ENCODE measurements around the gene SUB1. TPM values are rescaled to one million over a fixed set of nuclear protein-coding genes. Genes with fewer than 3 reads are reported as not detected.
A peak's percentile ranks its signal among the peaks of the same experiment; 100 is the strongest.

Gene SUB1
- total RNA-seq, 1 donor from 2014 or later, result 235 TPM

DNA sequence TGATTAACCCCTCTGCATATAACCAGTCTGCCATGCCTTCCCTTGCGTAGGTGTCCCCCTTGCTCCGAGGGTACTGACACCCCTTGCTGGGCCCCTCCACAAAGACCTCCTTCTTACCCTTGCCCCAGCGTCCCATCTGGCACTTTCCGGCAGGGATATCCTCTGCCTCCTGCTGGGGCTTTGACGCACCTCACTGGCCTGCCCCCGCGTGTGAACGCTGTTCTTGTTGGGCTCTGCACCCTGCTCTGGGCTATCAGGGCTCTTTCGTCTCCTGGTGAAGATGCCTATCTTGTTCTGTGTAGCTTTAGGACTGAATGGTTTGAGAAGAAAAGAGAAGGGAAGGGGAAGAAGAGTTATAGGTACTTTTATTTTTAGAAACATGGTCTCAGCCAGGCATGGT lies 53.0 kb downstream of the SUB1 start:
- DNase-seq (ENCODE audit: low read depth) (no peak), FAIRE-seq (no peak)
- no peak for TF ChIP-seq EZH2 (IDR thresholded peaks at IDR 0.05; ENCODE audit: insufficient read depth, low read length)
- TF ChIP-seq, protein P1, sequence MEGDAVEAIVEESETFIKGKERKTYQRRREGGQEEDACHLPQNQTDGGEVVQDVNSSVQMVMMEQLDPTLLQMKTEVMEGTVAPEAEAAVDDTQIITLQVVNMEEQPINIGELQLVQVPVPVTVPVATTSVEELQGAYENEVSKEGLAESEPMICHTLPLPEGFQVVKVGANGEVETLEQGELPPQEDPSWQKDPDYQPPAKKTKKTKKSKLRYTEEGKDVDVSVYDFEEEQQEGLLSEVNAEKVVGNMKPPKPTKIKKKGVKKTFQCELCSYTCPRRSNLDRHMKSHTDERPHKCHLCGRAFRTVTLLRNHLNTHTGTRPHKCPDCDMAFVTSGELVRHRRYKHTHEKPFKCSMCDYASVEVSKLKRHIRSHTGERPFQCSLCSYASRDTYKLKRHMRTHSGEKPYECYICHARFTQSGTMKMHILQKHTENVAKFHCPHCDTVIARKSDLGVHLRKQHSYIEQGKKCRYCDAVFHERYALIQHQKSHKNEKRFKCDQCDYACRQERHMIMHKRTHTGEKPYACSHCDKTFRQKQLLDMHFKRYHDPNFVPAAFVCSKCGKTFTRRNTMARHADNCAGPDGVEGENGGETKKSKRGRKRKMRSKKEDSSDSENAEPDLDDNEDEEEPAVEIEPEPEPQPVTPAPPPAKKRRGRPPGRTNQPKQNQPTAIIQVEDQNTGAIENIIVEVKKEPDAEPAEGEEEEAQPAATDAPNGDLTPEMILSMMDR (IDR thresholded peaks at IDR 0.05; ENCODE audit: insufficient read depth, low read depth, low read length), result no peak
- Histone ChIP-seq H3K4me2 (ENCODE audit: low read length) (no peak overlapping the region), H3K27me3 (ENCODE audit: insufficient read depth, low read length) (no peaks in the 10 kb centered on the region), H3K9me3 (ENCODE audit: insufficient read depth, low read depth, low read length) (no peaks in the 10 kb centered on the region), H4K20me1 (ENCODE audit: insufficient read depth, low read length) (no peaks in the 10 kb centered on the region), H3K4me3 (ENCODE audit: insufficient read depth, low read depth, low read length) (no peak overlapping the region), H3K27ac (ENCODE audit: low read depth, low read length) (no peak overlapping the region), H3K9ac (ENCODE audit: low read length) (no peak overlapping the region), H3K4me1 (ENCODE audit: insufficient read depth, low read length) (no peaks in the 10 kb centered on the region), H2AFZ (ENCODE audit: low read depth, low read length) (no peak overlapping the region), H3K79me2 (ENCODE audit: insufficient read depth, low read length) (no peaks in the 10 kb centered on the region), H3K36me3 (ENCODE audit: insufficient read depth, low read length) (no peaks in the 10 kb centered on the region)
- H3K4me3 Mint-ChIP-seq (ENCODE audit: unreplicated experiment), result no peak overlapping the region
- H3K9me3 Mint-ChIP-seq (ENCODE audit: unreplicated experiment), result no peaks in the 10 kb centered on the region
- no peaks in the 10 kb centered on the region for H3K27me3 Mint-ChIP-seq (ENCODE audit: low read depth, unreplicated experiment)
- no peak overlapping the region for H3K27ac Mint-ChIP-seq (ENCODE audit: unreplicated experiment)
- H3K4me1 Mint-ChIP-seq (ENCODE audit: low read depth, unreplicated experiment), result peaks cover 6% of the 10 kb centered on the region
- H3K36me3 Mint-ChIP-seq (ENCODE audit: low read depth, unreplicated experiment), result no peaks in the 10 kb centered on the region

DNA sequence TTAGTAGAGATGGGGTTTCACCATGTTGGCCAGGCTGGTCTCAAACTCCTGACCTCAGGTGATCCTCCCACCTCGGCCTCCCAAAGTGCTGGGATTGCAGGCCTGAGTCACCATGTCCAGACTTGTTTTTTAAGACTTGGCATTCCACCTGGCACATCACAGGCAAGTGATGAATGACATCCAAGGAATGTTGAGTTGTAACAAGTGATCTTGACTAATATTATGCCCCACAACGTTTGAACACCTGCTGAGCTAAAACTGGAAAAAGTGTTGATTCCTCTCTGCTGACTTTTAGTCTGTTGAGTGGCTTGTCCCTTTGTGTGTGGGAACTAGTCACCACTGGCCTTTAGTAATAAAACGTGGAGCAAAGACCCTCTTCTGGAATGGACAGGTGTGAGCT lies 54.6 kb downstream of the SUB1 start:
- Histone ChIP-seq H3K79me2 (ENCODE audit: insufficient read depth, low read length) (no peaks in the 10 kb centered on the region), H3K4me1 (ENCODE audit: insufficient read depth, low read length) (no peaks in the 10 kb centered on the region), H3K4me3 (ENCODE audit: insufficient read depth, low read depth, low read length) (no peak overlapping the region), H3K27me3 (ENCODE audit: insufficient read depth, low read length) (no peaks in the 10 kb centered on the region), H3K9ac (ENCODE audit: low read length) (no peak overlapping the region), H3K36me3 (ENCODE audit: insufficient read depth, low read length) (no peaks in the 10 kb centered on the region), H3K9me3 (ENCODE audit: insufficient read depth, low read depth, low read length) (no peaks in the 10 kb centered on the region), H4K20me1 (ENCODE audit: insufficient read depth, low read length) (no peaks in the 10 kb centered on the region), H2AFZ (ENCODE audit: low read depth, low read length) (no peak overlapping the region), H3K4me2 (ENCODE audit: low read length) (no peak overlapping the region), H3K27ac (ENCODE audit: low read depth, low read length) (no peak overlapping the region)
- H3K36me3 Mint-ChIP-seq (ENCODE audit: low read depth, unreplicated experiment), result no peaks in the 10 kb centered on the region
- peaks cover 6% of the 10 kb centered on the region for H3K4me1 Mint-ChIP-seq (ENCODE audit: low read depth, unreplicated experiment)
- H3K27me3 Mint-ChIP-seq (ENCODE audit: low read depth, unreplicated experiment), result no peaks in the 10 kb centered on the region
- TF ChIP-seq, protein P1 (IDR thresholded peaks at IDR 0.05; ENCODE audit: insufficient read depth, low read depth, low read length), result no peak
- TF ChIP-seq EZH2 (IDR thresholded peaks at IDR 0.05; ENCODE audit: insufficient read depth, low read length), result no peak
- H3K4me3 Mint-ChIP-seq (ENCODE audit: unreplicated experiment), result no peak overlapping the region
- no peaks in the 10 kb centered on the region for H3K9me3 Mint-ChIP-seq (ENCODE audit: unreplicated experiment)
- DNase-seq (ENCODE audit: low read depth) (peak; percentile 26), FAIRE-seq (no peak)
- H3K27ac Mint-ChIP-seq (ENCODE audit: unreplicated experiment), result no peak overlapping the region

DNA sequence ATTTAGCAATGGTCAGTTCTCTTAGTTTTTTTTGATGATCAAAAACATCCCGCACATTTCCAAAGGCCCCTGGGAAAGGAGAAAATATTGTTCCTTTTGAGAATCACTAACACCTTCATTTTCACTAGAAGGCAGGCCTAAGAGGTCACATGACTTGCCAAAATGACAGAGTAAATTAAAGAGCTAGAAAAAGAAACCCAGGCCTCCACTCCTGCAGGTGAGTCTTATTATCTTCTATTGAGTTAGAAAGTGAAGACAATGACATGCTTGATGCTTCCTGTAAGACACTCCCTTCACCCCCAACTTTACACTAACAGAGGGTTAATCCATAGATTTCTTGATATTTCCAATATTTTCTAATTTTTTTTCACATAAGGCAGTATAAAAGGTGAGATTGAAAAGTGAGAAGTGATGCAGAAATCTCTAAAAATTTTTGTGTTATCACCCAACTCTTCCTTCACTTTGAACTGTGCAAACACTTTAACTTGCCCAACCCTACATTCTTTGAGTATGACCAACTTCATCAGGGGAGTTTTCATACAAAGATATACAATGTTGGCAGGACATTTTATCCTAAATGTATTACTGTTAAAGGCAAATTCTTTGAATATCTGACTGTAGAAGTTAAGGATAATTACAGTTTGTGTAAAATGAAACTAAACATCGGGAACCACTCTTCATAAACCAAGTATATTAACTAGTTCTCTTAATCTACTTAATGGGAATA lies 57.1 kb downstream of the SUB1 start:
- Histone ChIP-seq H3K27me3 (ENCODE audit: insufficient read depth, low read length) (no peaks in the 10 kb centered on the region), H3K4me3 (ENCODE audit: insufficient read depth, low read depth, low read length) (no peak overlapping the region), H3K36me3 (ENCODE audit: insufficient read depth, low read length) (no peaks in the 10 kb centered on the region), H2AFZ (ENCODE audit: low read depth, low read length) (no peak overlapping the region), H3K79me2 (ENCODE audit: insufficient read depth, low read length) (no peaks in the 10 kb centered on the region), H3K9ac (ENCODE audit: low read length) (no peak overlapping the region), H4K20me1 (ENCODE audit: insufficient read depth, low read length) (no peaks in the 10 kb centered on the region), H3K9me3 (ENCODE audit: insufficient read depth, low read depth, low read length) (no peaks in the 10 kb centered on the region), H3K4me2 (ENCODE audit: low read length) (peak overlapping the region; percentile 1), H3K4me1 (ENCODE audit: insufficient read depth, low read length) (no peaks in the 10 kb centered on the region), H3K27ac (ENCODE audit: low read depth, low read length) (no peak overlapping the region)
- H3K36me3 Mint-ChIP-seq (ENCODE audit: low read depth, unreplicated experiment), result no peaks in the 10 kb centered on the region
- H3K27ac Mint-ChIP-seq (ENCODE audit: unreplicated experiment), result no peak overlapping the region
- H3K4me1 Mint-ChIP-seq (ENCODE audit: low read depth, unreplicated experiment), result peaks cover 6% of the 10 kb centered on the region
- no peaks in the 10 kb centered on the region for H3K27me3 Mint-ChIP-seq (ENCODE audit: low read depth, unreplicated experiment)
- FAIRE-seq, result no peak
- H3K9me3 Mint-ChIP-seq (ENCODE audit: unreplicated experiment), result no peaks in the 10 kb centered on the region
- H3K4me3 Mint-ChIP-seq (ENCODE audit: unreplicated experiment), result no peak overlapping the region
- TF ChIP-seq, protein P1 (IDR thresholded peaks at IDR 0.05; ENCODE audit: insufficient read depth, low read depth, low read length), result no peak
- TF ChIP-seq EZH2 (IDR thresholded peaks at IDR 0.05; ENCODE audit: insufficient read depth, low read length), result no peak
- DNase-seq (ENCODE audit: low read depth), result peak; percentile 49
